K562 (cell line): Measurements from ENCODE around the gene GAK. TPM values are rescaled to one million over a fixed set of nuclear protein-coding genes. Genes with fewer than 3 reads are reported as not detected.

Experiments used
- ATAC-seq: fragments of 200-7000 bp; cut with Tn5 transposase; 3 replicates; pipeline ENCODE4 v1.9.1; 2020; ENCODE audit warnings: moderate library complexity
- BruUV-seq: library from RNA; stranded (reverse); fragments of 400-500 nt; replicated peaks from 2 replicates; lab custom pipeline; 2021; lab: Mats Ljungman, UMichigan
- CTCF ChIA-PET: fragments of 300-600 bp; formaldehyde crosslinking; extraction: SDS; loops from one replicate; lab custom pipeline; 2021; ENCODE audit warnings: low intra/inter-chr PET ratio; lab: Yijun Ruan, JAX
- POLR2A ChIA-PET: fragments of 300-600, 350-650 bp; sonication (Branson Sonifier 250); formaldehyde crosslinking; extraction: SDS; loops from one replicate; lab custom pipeline; 2021; ENCODE audit warnings: antibody characterized with exemption, inconsistent platforms; lab: Yijun Ruan, JAX
- DNase-seq, 4 experiments: peaks; one replicate each; pipeline versions ENCODE4 v3.0.0 to v3.0.0-alpha.2; 2011 to 2018; ENCODE audit warnings: low spot score in 3 of 4, mixed read lengths in 3 of 4; ENCODE audit errors: extremely low read depth in 1 of 4
- FAIRE-seq: peaks from 2 replicates; lab custom pipeline; 2011; peaks lifted over from hg19 to GRCh38; lab: Jason Lieb, UNC
- H2AFZ ChIP-seq: 2 replicates; pipeline ENCODE4 v1.6.0; 2011; ENCODE audit warnings: low read depth, low read length, control low read depth, inconsistent platforms
- H3K27ac ChIP-seq: fragments of 200-600 bp; 3 replicates; pipeline ENCODE4 v1.8.0; 2011; ENCODE audit warnings: low read depth, mild to moderate bottlenecking, control low read depth, inconsistent platforms, low read length, moderate library complexity, mixed read lengths; ENCODE audit errors: extremely low read depth
- H3K27me3 ChIP-seq, 2 experiments: fragments of 300-600 bp in 1 of 2; 2 replicates in 1 of 2; 3 replicates in 1 of 2; pipeline versions ENCODE4 v1.6.0 to v1.8.0; 2011; ENCODE audit warnings: inconsistent platforms in 2 of 2, low read length in 2 of 2, mild to moderate bottlenecking in 1 of 2, mixed read lengths in 1 of 2, moderate library complexity in 1 of 2; ENCODE audit not compliant: control insufficient read depth in 2 of 2, insufficient read depth in 2 of 2
- H3K36me3 ChIP-seq: fragments of 300-600 bp; 3 replicates; pipeline ENCODE4 v1.8.0; 2011; ENCODE audit warnings: mild to moderate bottlenecking, low read length, inconsistent platforms; ENCODE audit not compliant: control insufficient read depth, insufficient read depth
- H3K4me1 ChIP-seq, 2 experiments: fragments of 200-600 bp in 1 of 2; replicated peaks in 1 of 2; 2 replicates in 1 of 2; 3 replicates in 1 of 2; pipeline versions ENCODE4 v1.5.1 to v1.8.0; 2011; ENCODE audit warnings: inconsistent platforms in 2 of 2, low read length in 2 of 2, mild to moderate bottlenecking in 1 of 2, mixed read lengths in 1 of 2, moderate library complexity in 1 of 2; ENCODE audit not compliant: control insufficient read depth in 2 of 2, insufficient read depth in 2 of 2
- H3K4me2 ChIP-seq: 2 replicates; pipeline ENCODE4 v1.6.1; 2011; ENCODE audit warnings: low read length, control low read depth, inconsistent platforms, mixed read lengths; ENCODE audit not compliant: insufficient read depth
- H3K4me3 ChIP-seq: fragments of 200-600 bp; sonication (generic), shearing (Covaris generic); 2 replicates; pipeline ENCODE4 v1.5.1; 2016; ENCODE audit warnings: control low read depth, inconsistent platforms
- H3K79me2 ChIP-seq: fragments of 200-600 bp; 3 replicates; pipeline ENCODE4 v1.8.0; 2011; ENCODE audit warnings: low read length, inconsistent platforms; ENCODE audit not compliant: control insufficient read depth, insufficient read depth
- H3K9ac ChIP-seq, 2 experiments: 2 replicates each; pipeline versions ENCODE4 v1.6.0 to v1.6.1; 2011; ENCODE audit warnings: low read depth in 2 of 2, low read length in 2 of 2, control low read depth in 1 of 2, inconsistent platforms in 1 of 2, mild to moderate bottlenecking in 1 of 2, mixed read lengths in 1 of 2; ENCODE audit not compliant: insufficient read depth in 1 of 2
- H3K9me1 ChIP-seq: one replicate; pipeline ENCODE4 v1.6.0; 2011; ENCODE audit warnings: inconsistent platforms, mild to moderate bottlenecking, low read length, moderate library complexity; ENCODE audit not compliant: control insufficient read depth, insufficient read depth
- H3K9me3 ChIP-seq: replicated peaks from 2 replicates; pipeline ENCODE4 v1.5.1; 2011; ENCODE audit warnings: low read depth, low read length, inconsistent platforms; ENCODE audit not compliant: control insufficient read depth, insufficient read depth
- H4K20me1 ChIP-seq: replicated peaks from 2 replicates; pipeline ENCODE4 v1.6.1; 2011; ENCODE audit warnings: low read length, inconsistent platforms, mixed read lengths; ENCODE audit not compliant: control insufficient read depth, insufficient read depth
- BRF2 ChIP-seq: IDR thresholded peaks from 3 replicates; pipeline ENCODE4 v1.6.1; 2011; ENCODE audit warnings: borderline replicate concordance, mild to moderate bottlenecking; ENCODE audit not compliant: insufficient read length, insufficient read depth
- CREB1 ChIP-seq, 2 experiments: sonication (generic) in 1 of 2; formaldehyde crosslinking in 1 of 2; IDR thresholded peaks; 2 replicates each; pipeline versions ENCODE4 v1.6.1 to v1.8.0; 2012 to 2022; ENCODE audit warnings: inconsistent platforms in 1 of 2, mild to moderate bottlenecking in 1 of 2, missing genetic modification reagents in 1 of 2, moderate library complexity in 1 of 2
- CREM ChIP-seq: IDR thresholded peaks from 2 replicates; pipeline ENCODE4 v1.6.1; 2014; ENCODE audit warnings: antibody characterized with exemption, low read depth
- CXXC5 ChIP-seq: fragments of 250-450 bp; sonication (Bioruptor Pico); IDR thresholded peaks from 2 replicates; pipeline ENCODE4 v1.8.0; 2022; ENCODE audit warnings: inconsistent platforms, mild to moderate bottlenecking, moderate library complexity
- DLX4 ChIP-seq: fragments of 250-450 bp; sonication (Bioruptor Pico); IDR thresholded peaks from 2 replicates; pipeline ENCODE4 v1.6.1; 2021; ENCODE audit warnings: mild to moderate bottlenecking
- E2F6 ChIP-seq, 2 experiments: IDR thresholded peaks; 2 replicates each; pipeline ENCODE4 v1.6.1; 2011; ENCODE audit warnings: borderline replicate concordance in 1 of 2, control low read depth in 1 of 2, low read depth in 1 of 2, low read length in 1 of 2, mild to moderate bottlenecking in 1 of 2, mixed read lengths in 1 of 2, moderate library complexity in 1 of 2; ENCODE audit not compliant: insufficient read depth in 1 of 2, insufficient read length in 1 of 2, poor library complexity in 1 of 2, severe bottlenecking in 1 of 2; ENCODE audit errors: extremely low read depth in 1 of 2
- HDGF ChIP-seq: fragments of 450-650 bp; IDR thresholded peaks from 2 replicates; pipeline ENCODE4 v1.6.1; 2016
- RB1 ChIP-seq: fragments of 450-650 bp; IDR thresholded peaks from 2 replicates; pipeline ENCODE4 v1.6.1; 2017; ENCODE audit warnings: low read depth, mild to moderate bottlenecking
- RFX5 ChIP-seq: IDR thresholded peaks from 2 replicates; pipeline ENCODE4 v1.6.1; 2011; ENCODE audit warnings: low read depth, mild to moderate bottlenecking, improper control_type of control experiment, low read length
- RUNX1 ChIP-seq: sonication (generic); IDR thresholded peaks from 2 replicates; pipeline ENCODE4 v1.6.1; 2016; ENCODE audit warnings: antibody characterized with exemption, low read depth
- SAP30 ChIP-seq: fragments of 200-600 bp; sonication (generic); IDR thresholded peaks from 2 replicates; pipeline ENCODE4 v1.6.1; 2012; ENCODE audit warnings: borderline replicate concordance, low read depth, mild to moderate bottlenecking, moderate library complexity, low read length, control low read depth, inconsistent platforms; ENCODE audit not compliant: insufficient read depth, poor library complexity, severe bottlenecking
- STAT6 ChIP-seq: sonication (generic); formaldehyde crosslinking; IDR thresholded peaks from 2 replicates; pipeline ENCODE4 v1.8.1; 2023; ENCODE audit warnings: mild to moderate bottlenecking, missing genetic modification reagents
- TRIM24 ChIP-seq, 2 experiments: fragments of 450-650 bp; IDR thresholded peaks; 2 replicates each; pipeline ENCODE4 v1.6.1; 2016
- VEZF1 ChIP-seq: fragments of 200-800 bp; sonication (Bioruptor generic); IDR thresholded peaks from 2 replicates; pipeline ENCODE4 v1.6.1; 2017; ENCODE audit warnings: missing genetic modification characterization, missing compliant biosample characterization
- ZSCAN29 ChIP-seq: fragments of 450-650 bp; IDR thresholded peaks from 2 replicates; pipeline ENCODE4 v1.6.1; 2017
- WGBS: fragments of 100-300 bp; shearing (Covaris generic); methylation state at CpG from one replicate; pipeline ENCODE4 v1.1.6; 2016; ENCODE audit warnings: low coverage, mixed read lengths; ENCODE audit not compliant: insufficient coverage; ENCODE audit errors: missing lambda C conversion rate; 5-methylcytosine and 5-hydroxymethylcytosine counted together
- in situ Hi-C: fragments of 300-500 bp; cut with MboI; formaldehyde crosslinking; loops from 4 replicates; pipeline ENCODE4 v1.15.0; 2018; ENCODE audit warnings: inconsistent platforms, mixed read lengths
- intact Hi-C: fragments of 100-400 bp; cut with micrococcal nuclease; formaldehyde crosslinking; loops from 2 replicates; pipeline ENCODE4 v1.14.2; 2022
- polyA plus RNA-seq, 8 experiments: library from polyadenylated mRNA; depleted of rRNA in 4 of 8; stranded (reverse) in 5 of 8; unstranded in 3 of 8; fragments of >200 nt; fragmentation: Nextera tagmentation in 2 of 8; fragmentation: Illumina TruSeq in 1 of 8; extraction: Ambion mirVana in 2 of 8; extraction: Trizol in 1 of 8; gene quantifications; 2 replicates each; pipeline versions ENCODE4 v1.2.1 to v1.2.3, GENCODE V29; 2011 to 2014; ENCODE audit warnings: inconsistent platforms in 1 of 8, missing spikeins in 1 of 8
- total RNA-seq, 7 experiments: library from RNA; depleted of rRNA in 6 of 7; stranded (reverse); fragments of >200 nt in 6 of 7; fragmentation: Illumina TruSeq in 2 of 7; extraction: Trizol in 2 of 7; gene quantifications; 2 replicates each; pipeline versions ENCODE4 v1.2.1 to v1.2.3, GENCODE V29; 2011 to 2021; ENCODE audit warnings: low replicate concordance in 1 of 7

Gene GAK
- total and polyA plus RNA-seq, 9 of the 15 experiments (the other 6 are each of a cell fraction or from before 2014, with no cell fraction given): 1.3 to 102 (median 16.2) TPM

- ChIA-PET POLR2A (interaction anchor here (0.6 kb wide), 1 partner anchor 23 kb away, joined by 4 read pairs; no protein-coding TSS in a partner anchor), CTCF (no interaction called here)
- intact Hi-C loops (no loop called here), in situ Hi-C loops (no loop called here)
- BruUV-seq: no TSS peak
- H3K36me3 ChIP-seq: no peaks in the 10 kb centered on the region
- H3K27me3 ChIP-seq: peaks cover 9 to 64% of the 10 kb centered on the region in 2 experiments; a peak in 4 of 5 replicates
- H4K20me1 ChIP-seq: no peaks in the 10 kb centered on the region
- H3K79me2 ChIP-seq: no peaks in the 10 kb centered on the region
- no CpG with 5 or more reads among the region's 61 CpGs for WGBS
- H3K9me1 ChIP-seq: no peaks in the 10 kb centered on the region
- no peak within 1 kb of the TSS for H3K27ac ChIP-seq
- FAIRE-seq: no peak
- no peak within 1 kb of the TSS for H2AFZ ChIP-seq
- peak; percentile 54 for ATAC-seq
- TF ChIP-seq BRF2 (no peak), RUNX1 (no peak), SAP30 (peak; percentile 23), VEZF1 (peak; percentile 47; the same call in 1 of the 2 replicates), STAT6 (CRISPR knock-in tag) (no peak), CXXC5 (peak; percentile 17; the same call in 1 of the 2 replicates), RB1 (peak; percentile 45), CREB1 (IDR thresholded peaks at IDR 0.05) (peak; percentile 55; the same call in 1 of the 2 replicates), CREB1 (CRISPR knock-in tag; IDR thresholded peaks at IDR 0.05) (no peak), E2F6 (IDR thresholded peaks at IDR 0.05; ENCODE audit: borderline replicate concordance in 1 of 2, extremely low read depth in 1 of 2, insufficient read depth in 1 of 2, insufficient read length in 1 of 2, low read depth in 1 of 2, low read length in 1 of 2, poor library complexity in 1 of 2, severe bottlenecking in 1 of 2) (peak in 1 of 2 experiments; percentile 55), HDGF (no peak), TRIM24 (IDR thresholded peaks at IDR 0.05) (no peak), ZSCAN29 (no peak), DLX4 (no peak), CREM (peak; percentile 41; the same call in 1 of the 2 replicates), RFX5 (no peak)
- H3K4me2 ChIP-seq: no peak within 1 kb of the TSS
- H3K4me1 ChIP-seq: peaks cover 0 to 71% of the 10 kb centered on the region in 2 experiments; a peak in 3 of 5 replicates
- H3K9ac ChIP-seq: peak within 1 kb of the TSS in 1 of 2 experiments; percentile 55; a peak in 2 of 4 replicates
- peak within 1 kb of the TSS; percentile 43 for H3K4me3 ChIP-seq
- no peaks in the 10 kb centered on the region for H3K9me3 ChIP-seq
- DNase-seq: peak; percentile 64 to 92 (median 90)
These were observed 106.2 kb downstream of the GAK start, which contains the start of gene CPLX1 for GRCh38 chr4:825971-826330. TSS of gene CPLX1 (minus strand) at chr4:826129. CDS start at chr4:824522, 1,607 bp downstream.
